22Rv1 (cell line): ENCODE results near the gene TNRC6C.

Experiments used
- ZFX ChIP-seq: fragments of 450-650 bp; IDR thresholded peaks from 2 replicates; pipeline ENCODE4 v1.6.1; 2017; ENCODE audit warnings: antibody characterized with exemption, borderline replicate concordance
- TF ChIP-seq, protein P1 (sequence below): fragments of 450-650 bp; IDR thresholded peaks from 2 replicates; pipeline ENCODE4 v1.5.1; 2017; ENCODE audit warnings: mild to moderate bottlenecking

DNA sequence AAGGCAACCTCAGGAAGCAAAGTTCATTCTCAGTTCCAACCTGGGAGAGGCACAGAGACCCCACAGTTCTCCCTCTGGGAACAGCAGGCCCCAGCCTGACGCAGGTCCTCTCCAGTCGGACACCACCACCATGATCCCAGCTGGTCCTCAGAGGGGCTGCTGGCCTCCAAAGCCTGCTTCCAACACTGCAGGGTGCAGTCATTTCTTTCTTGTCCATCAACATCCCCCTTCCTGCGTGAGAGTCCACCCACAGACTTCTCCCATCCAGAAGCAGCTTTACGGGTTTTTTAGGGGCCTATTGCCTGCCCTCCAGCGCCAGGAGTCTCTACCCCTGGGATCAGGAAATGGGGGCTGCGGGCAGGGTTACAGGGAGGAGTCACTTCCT lies 29.3 kb upstream of the TNRC6C start:
- TF ChIP-seq, protein P1, sequence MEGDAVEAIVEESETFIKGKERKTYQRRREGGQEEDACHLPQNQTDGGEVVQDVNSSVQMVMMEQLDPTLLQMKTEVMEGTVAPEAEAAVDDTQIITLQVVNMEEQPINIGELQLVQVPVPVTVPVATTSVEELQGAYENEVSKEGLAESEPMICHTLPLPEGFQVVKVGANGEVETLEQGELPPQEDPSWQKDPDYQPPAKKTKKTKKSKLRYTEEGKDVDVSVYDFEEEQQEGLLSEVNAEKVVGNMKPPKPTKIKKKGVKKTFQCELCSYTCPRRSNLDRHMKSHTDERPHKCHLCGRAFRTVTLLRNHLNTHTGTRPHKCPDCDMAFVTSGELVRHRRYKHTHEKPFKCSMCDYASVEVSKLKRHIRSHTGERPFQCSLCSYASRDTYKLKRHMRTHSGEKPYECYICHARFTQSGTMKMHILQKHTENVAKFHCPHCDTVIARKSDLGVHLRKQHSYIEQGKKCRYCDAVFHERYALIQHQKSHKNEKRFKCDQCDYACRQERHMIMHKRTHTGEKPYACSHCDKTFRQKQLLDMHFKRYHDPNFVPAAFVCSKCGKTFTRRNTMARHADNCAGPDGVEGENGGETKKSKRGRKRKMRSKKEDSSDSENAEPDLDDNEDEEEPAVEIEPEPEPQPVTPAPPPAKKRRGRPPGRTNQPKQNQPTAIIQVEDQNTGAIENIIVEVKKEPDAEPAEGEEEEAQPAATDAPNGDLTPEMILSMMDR = no peak
- TF ChIP-seq ZFX = no peak
